GM21576 (cell line): ENCODE measurements around the gene DDRGK1.

ENCODE experiments used
- ATAC-seq: cut with Tn5 transposase; IDR thresholded peaks from one replicate; pipeline ENCODE4 v1.9.1; 2021; ENCODE audit warnings: mild to moderate bottlenecking, moderate library complexity; ENCODE audit not compliant: unreplicated experiment

Gene DDRGK1

GRCh38 chr20:3235666-3236324, 31.3 kb upstream of the DDRGK1 start:
- ATAC-seq = no peak

DNA sequence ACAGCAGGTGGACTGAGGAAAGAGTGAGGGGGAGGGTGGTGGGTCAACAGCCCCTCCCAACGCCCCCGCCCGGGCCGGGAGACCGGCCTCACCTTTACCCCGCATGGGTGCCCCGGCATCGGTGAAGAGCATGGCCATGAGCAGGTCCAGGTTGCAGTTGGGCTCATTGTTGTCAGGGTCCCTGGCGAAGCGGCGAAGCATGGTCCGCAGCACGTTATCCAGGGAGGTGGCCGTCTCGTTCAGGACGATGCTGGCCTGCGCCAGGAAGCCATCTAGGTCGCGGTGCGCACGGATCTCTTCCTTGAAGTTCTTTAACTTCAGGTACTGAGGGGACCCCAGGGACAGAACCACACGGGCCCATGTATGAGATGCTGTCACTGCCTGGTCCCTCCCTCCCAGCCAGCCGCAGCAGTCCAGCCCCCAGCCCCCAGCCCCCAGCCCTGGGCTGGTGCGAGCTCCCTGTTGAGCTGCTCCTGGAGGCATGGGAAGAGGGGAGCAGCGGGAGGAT, 29.6 kb upstream of the DDRGK1 start:
- ATAC-seq = no peak

DNA sequence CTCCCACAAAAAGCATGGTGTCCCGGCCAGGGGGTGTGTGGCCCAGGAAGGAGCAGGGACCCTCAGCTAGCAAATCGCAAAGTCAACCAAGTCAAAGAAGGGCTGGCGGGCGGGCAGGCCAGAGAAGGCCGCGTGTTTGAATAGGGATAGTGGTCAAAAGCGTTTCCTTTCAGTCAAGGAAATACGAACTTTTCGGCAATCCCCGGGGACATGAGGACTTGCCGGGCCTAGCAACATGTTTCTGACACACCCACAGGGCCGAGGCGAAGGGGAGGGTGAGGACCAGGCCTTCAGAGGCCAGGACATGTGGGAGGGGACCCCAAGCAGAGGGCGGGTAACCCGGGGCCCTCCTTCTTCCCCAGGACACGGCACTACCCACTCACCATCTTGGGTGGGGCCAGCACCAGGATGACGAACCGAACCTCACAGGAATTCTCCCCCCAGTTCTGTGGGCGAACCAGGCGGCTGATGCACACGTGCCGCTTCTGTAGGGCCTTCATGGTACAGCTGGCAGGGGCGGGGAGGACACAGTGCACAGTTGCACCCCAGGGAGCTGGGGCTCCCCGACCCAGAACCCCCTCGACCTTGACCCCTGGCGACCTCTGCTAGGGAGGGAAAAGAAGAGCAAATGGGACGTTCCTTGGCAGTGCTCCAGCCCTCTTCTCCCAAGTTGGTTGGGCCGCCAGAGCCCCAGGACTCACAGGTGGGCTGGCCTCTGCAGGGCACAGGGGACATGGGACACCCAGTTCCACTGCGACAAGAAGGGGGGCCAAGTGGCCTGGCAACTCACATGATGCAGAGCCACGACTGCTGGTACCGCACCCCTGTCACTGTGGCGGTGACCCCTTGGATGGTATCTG, 28.9 kb upstream of the DDRGK1 start:
- no peak for ATAC-seq

- no peak for ATAC-seq
Observed at GRCh38 chr20:3231889-3232588, 27.6 kb upstream of the DDRGK1 start.

DNA sequence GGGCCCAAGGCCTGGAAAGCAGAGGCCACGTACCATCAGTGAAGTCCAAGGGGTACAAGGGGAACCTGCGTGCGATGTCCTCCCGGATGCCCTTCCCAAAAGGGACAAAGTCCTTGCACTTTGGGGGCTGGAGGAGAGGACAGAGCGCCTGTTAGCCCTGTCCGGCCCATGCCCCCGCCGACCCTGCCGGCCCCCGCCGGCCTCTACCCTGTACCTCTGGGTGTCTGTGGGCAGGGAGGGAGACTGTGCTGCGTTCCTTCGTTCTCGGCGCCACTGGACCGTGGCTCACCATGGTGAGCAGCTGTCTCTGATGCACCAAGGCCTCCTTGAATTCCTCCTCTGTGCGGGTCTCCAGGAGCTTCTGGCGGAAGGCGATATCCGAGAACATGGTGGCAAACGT, 26.6 kb upstream of the DDRGK1 start:
- ATAC-seq = no peak

GRCh38 chr20:3229798-3230197, 25.3 kb upstream of the DDRGK1 start:
- ATAC-seq = no peak

DNA sequence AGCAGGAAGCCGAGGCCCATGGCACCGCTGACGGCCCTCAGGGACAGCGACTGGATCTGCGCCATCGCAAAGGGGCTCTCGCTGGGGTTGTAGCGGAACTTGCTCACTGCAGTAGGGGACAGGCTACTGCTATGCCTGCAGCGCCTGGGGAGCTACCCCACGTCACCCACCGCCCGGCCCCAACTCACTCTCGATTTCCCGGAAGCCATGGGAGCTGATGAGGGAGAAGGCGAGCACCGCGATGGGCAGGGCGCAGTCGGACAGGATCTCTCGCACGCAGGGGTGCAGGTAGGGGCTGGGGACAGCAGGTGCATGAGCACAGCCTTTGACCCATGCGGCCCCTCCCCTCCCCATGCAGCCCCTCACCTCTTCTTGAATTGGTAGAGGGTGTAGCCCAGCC, 24.7 kb upstream of the DDRGK1 start:
- no peak for ATAC-seq

GRCh38 chr20:3228750-3229032, 24.2 kb upstream of the DDRGK1 start:
- no peak for ATAC-seq

GRCh38 chr20:3227936-3228749, 23.7 kb upstream of the DDRGK1 start:
- no peak for ATAC-seq

- no peak for ATAC-seq
Observed at GRCh38 chr20:3227506-3227905, 23.0 kb upstream of the DDRGK1 start.

DNA sequence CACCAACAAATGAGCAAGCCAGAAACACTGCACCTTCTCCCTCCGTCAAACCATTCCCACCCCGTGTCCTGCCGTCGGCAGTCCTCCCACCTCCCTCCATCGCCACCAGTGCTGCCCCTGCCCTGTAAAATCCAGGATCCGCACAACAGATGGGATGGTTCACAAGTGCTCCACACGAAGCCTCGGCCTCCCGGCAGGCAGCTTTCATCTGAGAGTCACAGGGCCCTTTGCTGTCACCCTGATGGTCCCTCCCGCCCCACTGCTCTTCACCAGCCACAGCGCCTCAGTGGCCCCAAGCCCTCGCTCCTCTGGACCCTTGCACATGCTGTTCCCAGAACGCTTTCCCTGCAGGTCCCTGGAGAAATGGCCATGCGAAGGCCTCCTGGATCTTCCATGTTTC, 22.4 kb upstream of the DDRGK1 start:
- no peak for ATAC-seq

DNA sequence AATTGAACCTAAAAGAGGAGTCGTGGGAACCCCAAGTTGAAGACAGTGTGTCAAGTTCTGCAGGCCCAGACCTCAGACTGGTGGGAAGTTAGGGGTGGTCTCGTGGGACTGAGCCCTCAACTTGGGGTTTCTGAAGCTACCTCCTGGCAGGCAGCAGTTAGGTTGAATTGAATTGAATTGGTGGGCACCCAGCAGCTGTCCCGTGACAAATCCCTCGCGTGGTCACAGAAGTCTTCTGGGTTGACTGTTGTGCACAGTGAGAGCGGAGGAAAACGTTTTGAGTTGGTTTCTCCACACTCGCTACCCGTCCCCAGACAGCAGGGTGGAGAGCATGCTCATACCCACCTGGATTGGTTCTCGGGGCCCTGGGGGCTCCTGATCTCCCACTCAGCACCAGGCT, 21.6 kb upstream of the DDRGK1 start:
- ATAC-seq = no peak

- no peak for ATAC-seq
Observed at GRCh38 chr20:3224681-3225421, 20.4 kb upstream of the DDRGK1 start.

- no peak for ATAC-seq
Observed at GRCh38 chr20:3223994-3224680, 19.7 kb upstream of the DDRGK1 start.

DNA sequence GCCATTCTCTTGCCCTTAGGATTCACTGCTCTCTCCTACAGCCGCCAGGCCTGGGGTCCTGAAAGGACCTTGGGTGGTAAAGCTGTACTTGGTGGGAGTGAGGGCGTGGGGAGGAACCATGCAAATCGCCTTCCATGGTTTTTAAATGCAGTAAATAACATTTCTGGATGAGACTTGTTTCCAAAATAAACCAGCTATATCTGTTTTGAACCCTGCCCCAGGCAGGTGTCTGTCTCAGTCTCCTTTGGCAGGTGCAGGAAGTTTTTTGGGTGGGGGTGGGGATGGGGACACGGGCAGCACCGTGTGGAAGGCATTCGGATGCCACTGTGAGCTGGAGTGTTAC, 19.1 kb upstream of the DDRGK1 start:
- no peak for ATAC-seq

GRCh38 chr20:3222635-3223600, 18.4 kb upstream of the DDRGK1 start:
- peak; percentile 65 for ATAC-seq

GRCh38 chr20:3221398-3222226, 17.1 kb upstream of the DDRGK1 start:
- ATAC-seq = no peak
